SIG-M5 treated with dmso at 0.1 percent for 504 hours (cell line): ENCODE results near the gene MYRIP.

Experiments
- DNase-seq: peaks from one replicate; lab custom pipeline; 2025; ENCODE audit not compliant: unreplicated experiment; lab: John Stamatoyannopoulos, UW

MYRIP gene

DNA sequence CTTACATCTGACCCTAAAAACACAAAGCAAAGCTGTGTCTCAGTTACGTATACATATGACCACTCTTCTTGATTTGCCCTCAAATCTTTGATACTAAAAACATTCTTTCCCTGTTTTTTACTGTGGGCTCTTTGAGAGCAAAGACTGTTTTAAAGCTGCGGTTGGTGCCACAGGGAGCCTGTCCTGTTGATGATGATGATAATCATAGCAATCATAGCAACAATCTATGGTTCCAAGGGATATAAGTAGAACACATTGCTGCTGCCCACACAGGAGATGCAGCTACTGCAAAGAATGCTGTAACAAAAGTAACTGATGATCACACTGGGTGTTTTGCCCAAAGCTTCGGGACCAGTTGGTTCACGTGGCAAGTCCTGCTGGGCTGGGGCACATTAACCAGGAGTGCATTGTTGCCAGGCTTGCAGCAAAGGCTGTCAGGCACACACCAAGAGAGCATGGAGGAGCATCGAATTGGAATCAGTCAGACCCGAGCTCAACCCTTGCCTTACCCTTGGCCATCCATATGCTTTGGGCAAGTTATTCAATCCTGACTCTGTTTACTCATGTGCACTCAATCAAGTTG lies 368.7 kb downstream of the MYRIP start:
- DNase-seq, result no peak

DNA sequence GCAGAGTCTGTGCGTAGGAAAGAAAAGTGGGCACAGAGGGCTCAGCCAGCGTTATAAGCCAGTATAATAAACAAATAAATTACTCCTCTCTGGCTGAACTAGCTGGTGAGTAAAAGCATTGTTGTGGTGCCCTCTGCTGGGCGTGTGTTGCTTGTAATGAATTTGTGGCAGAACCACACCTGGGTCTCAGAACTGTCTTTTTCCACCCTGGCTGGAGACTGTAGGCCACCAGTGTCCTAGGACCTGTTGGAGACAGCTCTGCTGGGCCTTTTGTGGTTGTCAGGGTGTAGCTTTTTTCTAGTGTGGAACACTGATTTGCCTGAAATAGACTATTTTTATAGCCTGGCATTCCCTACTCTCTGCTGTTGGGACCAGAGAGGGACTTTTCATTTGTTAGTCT lies 369.6 kb downstream of the MYRIP start:
- peak; percentile 38 for DNase-seq

DNA sequence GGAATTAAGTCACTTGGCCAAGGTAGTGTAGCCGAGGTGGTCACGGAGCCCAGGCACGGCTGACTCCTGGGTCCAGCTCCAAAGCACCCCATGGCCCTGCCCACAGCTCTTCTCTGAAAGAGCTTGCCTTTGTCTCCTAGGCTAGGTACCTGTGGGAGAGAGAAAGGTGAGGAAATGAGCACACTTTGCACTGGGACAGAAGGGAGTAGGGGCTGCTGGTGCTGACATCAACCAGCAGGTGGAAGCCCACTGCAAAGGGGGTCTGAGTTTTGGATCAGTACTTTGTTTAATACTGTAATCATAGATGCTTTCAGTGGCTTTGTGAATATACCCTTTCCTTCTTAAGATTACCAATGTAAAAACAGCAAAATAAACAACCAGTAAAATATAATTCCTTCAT lies 371.8 kb downstream of the MYRIP start:
- no peak for DNase-seq

DNA sequence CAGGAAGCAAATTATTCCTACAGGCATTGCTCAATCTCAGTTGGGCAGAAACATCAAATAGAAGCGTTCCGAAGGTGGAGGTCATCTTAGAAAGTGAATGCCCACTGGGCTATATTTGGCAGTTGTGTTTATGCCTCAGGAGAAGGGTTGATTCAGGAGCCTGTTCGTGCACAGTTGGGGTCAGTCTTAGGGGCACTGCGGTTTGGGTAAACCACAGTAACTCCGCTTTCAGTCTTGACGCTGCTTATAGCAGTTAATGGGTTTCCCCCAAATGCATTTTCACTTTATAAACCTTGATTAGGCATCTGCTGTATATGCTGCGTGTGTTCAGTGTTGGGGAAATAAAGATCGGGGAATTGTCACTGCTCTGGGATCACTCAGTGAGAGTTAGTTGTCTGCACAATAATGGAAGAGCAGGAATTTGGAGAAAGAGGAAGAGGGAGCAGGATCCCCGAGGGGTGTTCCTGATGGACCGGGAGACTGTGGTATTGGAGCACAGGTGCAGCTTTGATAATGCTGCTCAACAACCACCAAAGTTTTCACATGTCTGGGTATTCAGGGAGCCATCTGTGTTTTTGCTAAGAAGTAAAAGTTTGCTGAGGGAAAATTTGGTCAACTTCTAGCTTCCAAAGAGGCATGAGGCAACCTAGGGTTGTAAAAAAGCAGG lies 375.8 kb downstream of the MYRIP start:
- DNase-seq, result no peak

DNA sequence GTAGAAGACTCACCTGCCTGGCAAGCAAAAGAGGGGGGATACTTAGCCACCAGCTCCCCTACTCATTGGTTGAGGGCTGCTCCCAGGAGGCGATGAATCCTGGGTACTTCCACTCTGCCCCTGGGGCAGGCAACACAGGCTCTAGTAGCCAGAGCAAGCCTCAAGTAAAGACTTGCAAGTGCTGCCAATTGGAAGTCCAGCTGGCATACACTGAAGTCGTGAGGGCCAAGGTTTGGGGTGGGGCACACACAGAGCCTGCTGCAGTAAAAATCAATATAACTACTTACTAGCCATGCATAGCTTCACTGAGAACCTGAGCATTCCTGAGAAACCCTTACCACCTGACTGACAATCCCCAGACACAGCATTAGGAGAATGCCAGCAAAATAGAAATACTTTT lies 377.1 kb downstream of the MYRIP start:
- no peak for DNase-seq

DNA sequence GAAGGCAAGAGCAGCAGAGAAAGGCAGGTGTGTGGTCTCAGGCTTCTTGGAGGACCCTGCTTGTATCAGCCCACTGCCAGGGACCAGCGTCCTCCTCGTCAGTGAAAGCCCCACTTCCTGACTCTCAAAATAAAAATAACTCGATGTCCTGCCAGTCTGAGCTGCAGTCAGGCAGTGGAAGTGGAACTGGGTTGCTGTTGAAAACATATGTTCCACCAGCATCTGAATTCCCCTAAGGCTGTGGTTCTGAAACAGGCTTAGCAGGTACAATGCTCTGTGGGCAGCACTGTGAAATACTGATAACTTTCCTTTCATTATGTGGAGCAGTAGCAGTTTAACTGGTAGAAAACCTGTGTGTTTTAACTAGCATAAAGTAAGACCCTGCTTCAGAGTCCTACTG lies 378.5 kb downstream of the MYRIP start:
- no peak for DNase-seq

DNA sequence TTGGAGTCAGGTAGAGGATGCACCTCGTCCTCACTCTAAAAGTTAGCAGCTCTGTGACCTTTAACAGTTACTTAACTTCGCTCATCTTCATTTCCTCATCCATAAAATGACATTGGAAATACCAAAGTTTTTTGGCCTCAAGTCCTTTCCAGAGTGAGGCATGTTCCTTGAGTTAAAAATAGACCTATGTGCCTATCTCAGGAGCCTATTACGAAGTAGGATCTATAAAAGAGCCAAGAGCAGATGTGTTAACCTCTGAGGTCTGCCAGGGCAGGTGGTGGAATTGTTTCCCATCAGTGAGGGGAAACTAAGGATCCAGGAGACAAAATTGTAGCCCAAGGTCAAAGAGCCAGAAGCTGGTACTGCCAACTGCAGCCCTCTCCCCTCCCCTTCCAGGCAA lies 379.7 kb downstream of the MYRIP start:
- no peak for DNase-seq

DNA sequence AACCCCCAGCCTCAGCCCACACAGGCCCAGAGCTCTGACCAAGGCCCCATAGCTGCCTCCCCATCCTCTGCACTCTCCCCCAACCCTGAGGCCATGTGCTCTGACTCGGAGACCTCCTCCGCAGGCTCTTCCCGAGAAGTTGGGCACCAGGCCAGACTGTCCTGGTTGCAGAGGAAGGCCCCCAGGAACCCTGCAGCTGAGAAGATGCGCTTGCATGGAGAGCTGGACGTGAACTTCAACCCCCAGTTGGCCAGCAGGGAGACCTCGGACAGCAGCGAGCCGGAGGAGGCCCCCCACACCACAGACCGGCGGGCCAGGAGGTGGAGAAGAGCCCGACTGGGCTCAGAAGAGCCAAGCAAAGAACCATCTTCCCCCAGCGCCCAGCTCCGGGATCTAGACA lies 380.6 kb downstream of the MYRIP start:
- no peak for DNase-seq

DNA sequence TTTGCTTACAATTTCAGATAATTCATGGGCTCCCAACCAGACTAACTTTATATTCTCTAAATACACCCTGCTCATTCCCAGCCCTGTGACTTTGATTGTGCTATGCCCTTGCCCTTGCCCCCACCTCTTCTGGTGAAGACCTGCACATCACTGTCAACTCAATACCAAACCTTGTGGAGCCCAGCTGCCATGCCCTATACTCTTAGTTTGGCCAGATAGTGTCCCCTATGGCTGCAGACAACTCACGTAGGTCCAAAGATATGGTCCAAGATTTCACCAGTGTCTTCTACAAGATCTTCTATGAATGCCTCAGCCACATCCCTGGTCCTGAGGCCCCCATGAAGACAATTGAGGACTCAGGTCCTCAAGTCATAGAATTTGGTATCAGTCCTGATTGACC lies 381.8 kb downstream of the MYRIP start:
- no peak for DNase-seq

DNA sequence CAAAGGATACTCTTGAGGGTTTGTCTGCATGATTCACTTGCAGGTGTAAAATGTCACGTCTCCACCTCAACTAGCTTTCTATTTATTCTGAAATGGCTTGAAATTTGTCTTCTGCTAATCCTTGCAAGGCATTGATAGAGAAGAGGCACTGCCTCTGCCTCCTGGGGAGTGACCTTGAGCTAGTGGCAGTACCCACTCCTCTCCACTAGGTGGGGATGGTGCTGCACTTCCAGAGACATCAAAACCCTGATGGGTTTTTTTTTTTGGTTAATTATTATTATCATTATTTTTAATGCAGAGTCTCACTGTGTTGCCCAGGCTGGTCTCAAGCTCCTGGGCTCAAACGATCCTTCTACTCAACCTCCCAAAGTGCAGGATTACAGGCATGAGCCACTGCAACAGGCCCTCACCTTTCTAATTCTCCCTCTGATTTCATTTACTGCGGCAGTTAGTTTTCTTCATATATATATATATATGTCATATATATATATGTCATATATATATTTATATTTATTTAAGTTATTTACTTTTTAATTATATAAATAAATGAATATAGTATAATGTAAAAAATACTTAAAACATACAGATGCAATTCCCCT lies 382.5 kb downstream of the MYRIP start:
- DNase-seq, result peak; percentile 40

DNA sequence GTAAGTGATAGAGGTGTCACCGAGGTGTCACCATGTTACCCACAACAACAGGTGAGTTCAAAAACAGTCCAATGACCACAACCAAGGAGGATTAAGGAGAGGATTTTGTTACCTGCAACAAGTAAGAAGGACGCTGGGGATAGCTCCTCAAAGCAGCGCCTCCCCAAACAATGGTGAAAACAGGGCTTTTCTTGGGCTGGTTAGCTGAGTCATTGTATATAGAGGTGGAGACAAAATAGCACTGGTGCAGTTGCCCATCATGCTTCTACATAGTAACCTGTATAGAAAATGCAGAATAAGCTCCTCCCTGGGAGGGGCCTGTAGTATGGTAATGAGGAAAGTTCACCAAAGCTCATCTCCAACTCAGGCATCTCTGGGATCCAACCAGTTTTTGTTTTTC lies 383.2 kb downstream of the MYRIP start:
- DNase-seq, result no peak

DNA sequence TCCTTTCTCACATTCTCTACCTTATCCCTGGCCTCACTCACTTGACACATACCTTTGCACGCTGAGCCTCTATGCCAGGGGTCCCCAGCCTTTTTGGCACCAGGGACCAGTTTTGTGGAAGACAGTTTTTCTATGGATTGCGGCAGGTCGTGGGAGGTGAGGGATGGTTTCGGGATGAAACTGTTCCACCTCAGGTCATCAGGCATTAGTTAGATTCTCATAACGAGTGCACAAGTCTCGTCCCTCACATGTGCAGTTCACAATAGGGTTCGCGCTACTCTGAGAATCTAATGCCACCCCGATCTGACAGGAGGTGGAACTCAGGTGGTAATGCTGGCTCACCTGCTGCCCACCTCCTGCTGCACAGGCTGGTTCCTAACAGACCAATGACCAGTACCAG lies 387.6 kb downstream of the MYRIP start:
- DNase-seq, result no peak

DNA sequence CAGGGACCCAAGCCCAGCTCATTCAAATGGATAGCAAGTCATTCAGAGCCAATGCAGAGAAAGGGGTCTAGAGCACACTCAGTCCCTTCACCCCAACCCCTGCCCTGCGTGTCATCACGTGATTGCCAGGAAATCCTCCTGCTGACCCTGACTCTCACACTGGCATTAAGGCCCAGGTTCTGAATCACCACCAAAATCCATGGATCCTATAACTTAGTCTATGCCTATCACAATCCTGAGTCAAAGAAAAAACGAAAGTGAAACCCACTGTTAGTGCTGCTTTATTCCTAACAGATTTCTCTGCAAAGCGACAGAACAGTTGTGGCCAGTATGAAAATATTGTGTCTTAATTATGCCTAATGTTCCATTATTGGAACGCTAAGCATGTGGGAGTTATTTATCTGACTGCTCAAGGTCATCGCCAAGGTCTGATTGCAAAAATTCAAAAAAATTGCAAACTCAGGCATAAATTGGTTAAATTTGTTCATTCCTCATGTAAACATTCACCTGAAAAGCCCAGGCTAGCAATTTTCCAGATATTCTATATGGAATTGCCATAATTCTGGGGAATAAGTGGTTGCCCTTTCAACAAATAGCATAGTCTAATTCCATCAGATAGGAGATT lies 391.4 kb downstream of the MYRIP start:
- no peak for DNase-seq

DNA sequence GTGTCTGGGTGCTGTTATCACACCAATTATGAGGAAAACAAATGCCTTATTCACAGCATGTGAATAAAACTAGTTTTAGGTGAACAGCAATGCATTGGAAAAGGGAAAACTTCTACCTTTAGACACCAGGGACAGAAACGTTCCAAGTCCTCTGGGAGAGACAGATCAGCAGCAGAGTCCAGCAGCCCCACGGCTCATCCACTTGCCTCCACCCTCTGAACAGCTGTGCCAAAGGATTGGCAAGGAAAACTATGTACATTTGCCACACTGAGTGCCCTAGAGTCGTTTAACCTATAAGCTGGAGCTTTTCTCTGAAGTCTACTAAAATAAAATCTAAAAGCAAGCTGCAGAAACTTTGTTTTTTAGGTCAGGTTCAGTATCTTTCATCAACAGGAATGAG lies 392.4 kb downstream of the MYRIP start:
- no peak for DNase-seq

DNA sequence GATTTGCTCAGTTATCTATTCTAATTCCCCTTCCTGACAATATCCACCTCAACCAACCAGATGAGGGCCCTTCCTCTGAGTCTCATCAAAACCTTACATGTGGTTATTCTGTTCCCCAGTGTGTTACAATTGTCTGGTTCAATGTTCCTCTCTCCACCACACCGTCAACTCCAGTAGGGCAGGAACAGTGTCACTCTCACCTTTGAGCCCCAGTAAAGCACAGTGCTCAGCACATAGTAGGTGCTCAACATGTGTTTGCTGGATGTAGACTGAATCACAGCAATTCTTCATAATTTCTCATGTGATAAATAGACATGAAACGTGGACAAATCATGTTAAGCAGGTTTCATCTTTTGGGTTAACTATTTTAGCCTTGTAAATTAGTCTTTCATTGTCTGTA lies 397.1 kb downstream of the MYRIP start:
- no peak for DNase-seq

DNA sequence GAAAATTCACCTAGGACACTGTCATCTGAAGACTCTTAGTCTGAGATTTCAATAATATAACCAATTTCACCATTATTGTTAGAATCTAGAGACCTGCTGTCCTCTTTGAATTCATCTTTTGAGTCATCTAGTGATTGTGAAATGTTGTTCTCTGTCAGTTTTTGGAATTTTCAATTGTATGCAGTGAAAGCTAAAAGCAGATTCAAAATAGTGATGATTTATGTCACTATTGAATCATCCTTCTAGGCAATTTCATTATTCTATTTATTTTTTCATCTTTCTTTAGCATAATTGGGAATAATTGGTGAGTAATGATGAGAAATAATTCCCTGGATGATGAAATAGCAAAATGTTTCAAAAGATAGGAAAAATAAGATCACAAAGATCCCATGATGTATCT lies 398.4 kb downstream of the MYRIP start:
- DNase-seq, result no peak

DNA sequence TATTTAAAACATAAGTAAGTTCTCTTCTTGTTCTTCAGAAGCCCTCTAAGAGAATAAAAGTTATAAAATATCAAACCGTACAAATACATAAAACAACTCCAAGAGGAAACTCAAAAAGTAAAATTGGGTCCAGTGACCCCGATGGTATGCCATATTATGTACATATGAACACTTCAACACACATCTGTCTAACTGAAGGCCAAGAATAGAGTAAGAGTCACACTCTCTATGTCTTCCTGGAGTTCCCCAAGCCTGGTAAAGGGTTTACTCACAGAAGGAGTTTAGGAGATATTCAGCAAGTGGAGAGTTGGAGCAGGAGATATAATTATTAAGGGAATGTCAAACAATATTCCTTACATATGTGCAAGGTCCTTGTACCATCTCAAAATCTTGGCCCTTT lies 398.8 kb downstream of the MYRIP start:
- no peak for DNase-seq

DNA sequence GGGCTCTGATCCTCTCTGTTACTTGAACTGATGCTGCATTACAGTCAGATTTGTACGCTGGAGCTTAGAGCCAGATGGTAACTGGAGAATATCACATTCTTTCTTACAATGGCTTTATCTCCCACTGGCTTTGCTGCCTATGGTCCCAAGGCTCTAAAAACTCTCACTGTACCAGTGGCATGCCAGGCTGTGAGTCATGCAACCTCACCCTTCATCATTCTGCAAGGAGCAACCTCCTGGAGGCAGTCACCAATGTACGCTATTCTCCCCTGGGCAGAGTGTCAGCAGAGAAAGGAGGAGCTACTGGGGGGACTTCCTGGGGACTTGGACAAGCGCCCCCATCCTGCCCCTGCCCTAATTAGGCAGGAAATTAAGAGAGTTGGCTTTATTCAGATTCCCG lies 402.2 kb downstream of the MYRIP start:
- no peak for DNase-seq

DNA sequence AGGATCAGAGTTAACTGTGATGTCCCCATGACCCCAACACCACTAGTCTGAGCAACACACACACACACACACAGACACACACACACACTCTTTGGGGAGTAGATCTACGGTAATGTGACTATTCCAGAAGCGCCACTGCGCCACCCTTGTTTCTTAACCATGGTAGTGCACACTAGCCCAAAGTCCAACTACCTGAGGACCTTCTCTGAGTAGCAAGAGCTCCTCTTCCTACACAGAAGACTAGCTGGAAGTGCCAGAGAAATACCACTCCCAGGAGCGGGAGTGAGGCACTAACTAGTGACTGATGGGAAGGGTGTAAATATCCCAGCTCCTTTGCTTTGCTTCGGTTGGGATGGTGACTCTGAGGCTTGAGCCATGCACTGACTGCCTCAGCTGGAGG lies 404.1 kb downstream of the MYRIP start:
- no peak for DNase-seq

DNA sequence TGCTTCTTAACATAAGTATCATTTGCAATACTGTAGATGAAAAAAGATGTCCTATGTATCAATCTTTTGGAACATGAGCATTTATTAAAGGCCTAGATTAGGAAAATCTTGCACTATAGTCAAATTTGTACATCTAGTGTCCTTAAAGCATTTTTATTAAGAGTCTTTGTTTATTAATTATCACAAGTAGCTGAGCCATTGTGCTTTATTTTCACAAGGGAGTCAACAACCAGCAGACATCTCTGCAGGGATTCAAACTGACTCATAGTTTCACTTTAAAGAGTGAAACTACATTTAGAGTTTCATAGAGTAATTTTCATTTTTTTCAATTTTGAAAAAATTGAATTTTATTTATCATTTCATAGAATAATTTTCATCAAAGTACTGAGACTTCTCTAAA lies 405.6 kb downstream of the MYRIP start:
- no peak for DNase-seq

DNA sequence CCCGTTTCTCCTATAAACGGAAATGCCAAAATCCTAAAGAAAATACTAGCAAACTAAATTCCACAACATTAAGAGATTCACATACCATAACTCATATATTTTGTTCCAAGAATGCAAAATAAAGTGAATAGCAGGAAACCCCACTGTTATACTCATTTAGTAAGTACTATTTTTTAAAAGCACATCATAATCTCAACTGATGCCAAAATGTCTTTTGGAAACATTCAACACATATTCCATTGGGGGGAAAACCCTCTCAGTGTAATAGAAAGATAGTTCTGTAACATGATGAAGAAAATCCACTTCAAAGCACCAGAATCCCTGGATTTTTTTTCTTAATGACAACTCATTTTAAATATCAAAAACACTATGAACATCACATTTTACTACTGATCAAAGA lies 407.1 kb downstream of the MYRIP start:
- DNase-seq, result no peak

DNA sequence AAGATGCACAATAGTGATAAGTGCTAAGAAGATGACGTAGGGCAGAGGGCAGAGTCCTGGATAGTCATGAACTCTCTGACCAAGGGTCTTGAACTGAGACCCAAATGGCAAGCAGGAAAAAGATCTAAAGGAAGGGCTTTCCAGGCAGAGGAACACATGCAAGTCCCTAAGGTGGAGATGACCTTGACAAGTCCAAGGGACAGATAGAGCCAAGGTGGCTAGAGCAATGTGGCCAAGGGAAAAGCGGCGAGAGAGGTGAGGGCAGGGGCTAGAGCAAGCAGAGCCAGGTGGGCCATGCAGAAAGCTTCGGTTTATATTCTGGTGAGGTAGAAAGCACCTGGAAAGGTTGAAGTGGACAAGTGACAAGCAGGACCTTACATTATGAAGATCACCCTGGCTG lies 414.4 kb downstream of the MYRIP start:
- no peak for DNase-seq
